Stimulated activated CD8-positive, alpha-beta memory T cell treated with anti-CD3 and anti-CD28 coated beads, Interleukin-4, amount 100 ng/mL, for 48 hours (primary cell): ENCODE results near the gene SLC12A7.

ENCODE experiments used
- DNase-seq: peaks from one replicate; pipeline ENCODE4 v3.0.0-alpha.2; 2020

SLC12A7 gene

GRCh38 chr5:1048162-1048721 lies 63.6 kb downstream of the SLC12A7 start:
- no peak for DNase-seq

DNA sequence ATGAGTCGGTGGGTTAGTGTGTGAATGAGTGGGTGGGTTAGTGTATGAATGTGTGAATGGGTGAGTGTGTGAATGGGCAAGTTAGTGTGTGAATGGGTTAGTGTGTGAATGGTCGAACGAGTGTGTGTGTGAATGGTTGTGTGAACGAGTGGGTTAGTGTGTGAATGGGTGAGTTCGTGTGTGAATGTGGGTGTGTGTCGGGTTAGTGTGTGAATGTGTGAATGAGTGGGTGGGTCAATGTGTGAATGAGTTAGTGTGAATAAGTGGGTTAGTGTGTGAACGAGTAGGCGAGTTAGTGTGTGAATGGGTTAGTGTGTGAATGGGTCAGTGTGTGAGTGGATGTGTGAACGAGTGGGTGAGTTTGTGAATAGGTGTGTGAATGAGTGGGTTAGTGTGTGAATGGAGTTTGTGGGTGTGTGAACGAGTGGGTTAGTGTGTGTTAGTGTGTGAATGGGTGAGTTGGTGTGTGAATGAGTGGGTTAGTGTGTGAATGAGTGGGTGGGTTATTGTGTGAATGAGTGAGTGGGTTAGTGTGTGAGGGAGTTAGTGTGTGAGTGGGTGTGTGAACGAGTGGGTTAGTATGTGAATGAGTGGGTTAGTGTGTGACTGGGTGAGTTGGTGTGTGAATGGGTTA lies 64.4 kb downstream of the SLC12A7 start:
- no peak for DNase-seq

DNA sequence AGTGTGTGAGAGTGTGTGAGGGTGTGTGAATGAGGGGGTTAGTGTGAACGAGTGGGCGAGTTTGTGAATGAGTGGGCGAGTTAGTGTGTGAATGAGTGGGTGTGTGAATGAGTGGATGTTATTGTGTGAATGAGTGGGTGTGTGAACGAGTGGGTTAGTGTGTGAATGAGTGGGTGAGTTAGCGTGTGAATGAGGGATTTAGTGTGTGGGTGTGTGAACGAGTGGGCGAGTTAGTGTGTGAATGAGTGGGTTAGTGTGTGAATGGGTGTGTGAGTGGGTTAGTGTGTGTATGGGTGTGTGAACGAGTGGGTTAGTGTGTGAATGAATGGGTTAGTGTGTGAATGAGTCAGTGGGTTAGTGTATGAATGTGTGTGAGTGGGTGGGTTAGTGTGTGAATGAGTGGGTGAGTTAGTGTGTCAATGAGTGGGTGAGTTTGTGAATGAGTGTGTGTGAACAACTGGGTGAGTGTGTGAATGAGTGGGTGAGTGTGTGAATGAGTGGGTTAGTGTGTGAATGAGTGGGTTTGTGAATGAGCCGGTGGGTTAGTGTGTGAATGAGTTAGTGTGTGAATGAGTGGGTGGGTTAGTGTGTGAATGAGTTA lies 65.8 kb downstream of the SLC12A7 start:
- DNase-seq, result no peak

- no peak for DNase-seq
Measured at GRCh38 chr5:1044117-1044516, 67.7 kb downstream of the SLC12A7 start.

DNA sequence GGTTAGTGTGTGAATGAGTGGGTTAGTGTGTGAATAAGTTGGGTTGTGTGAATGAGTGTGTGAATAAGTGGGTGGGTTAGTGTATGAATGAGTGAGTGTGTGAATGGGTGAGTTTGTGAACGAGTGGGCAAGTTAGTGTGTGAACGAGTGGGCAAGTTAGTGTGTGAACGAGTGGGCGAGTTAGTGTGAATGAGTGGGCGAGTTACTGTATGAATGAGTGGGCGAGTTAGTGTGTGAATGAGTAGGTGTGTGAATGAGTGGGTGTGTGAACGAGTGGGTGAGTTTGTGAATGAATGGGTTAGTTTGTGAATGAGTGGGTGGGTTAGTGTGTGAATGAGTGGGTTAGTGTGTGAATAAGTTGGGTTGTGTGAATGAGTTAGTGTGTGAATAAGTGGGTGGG lies 68.5 kb downstream of the SLC12A7 start:
- no peak for DNase-seq

DNA sequence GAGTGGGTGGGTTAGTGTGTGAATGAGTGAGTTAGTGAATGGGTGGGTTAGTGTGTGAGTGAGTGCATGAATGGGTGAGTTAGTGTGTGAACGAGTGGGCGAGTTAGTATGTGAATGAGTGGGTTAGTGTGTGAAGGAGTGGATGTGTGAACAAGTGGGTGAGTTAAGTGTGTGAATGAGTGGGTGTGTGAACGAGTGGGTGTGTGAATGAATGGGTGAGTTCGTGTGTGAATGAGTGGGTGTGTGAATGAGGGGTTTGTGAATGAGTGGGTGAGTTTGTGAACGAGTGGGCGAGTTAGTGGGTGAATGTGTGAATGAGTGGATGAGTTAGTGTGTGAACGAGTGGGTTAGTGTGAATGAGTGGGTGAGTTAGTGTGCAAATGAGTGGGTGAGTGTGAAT lies 69.2 kb downstream of the SLC12A7 start:
- no peak for DNase-seq

GRCh38 chr5:1041225-1042143 lies 70.4 kb downstream of the SLC12A7 start:
- DNase-seq, result no peak

- no peak for DNase-seq
Measured at GRCh38 chr5:1040571-1040970, 71.3 kb downstream of the SLC12A7 start.

DNA sequence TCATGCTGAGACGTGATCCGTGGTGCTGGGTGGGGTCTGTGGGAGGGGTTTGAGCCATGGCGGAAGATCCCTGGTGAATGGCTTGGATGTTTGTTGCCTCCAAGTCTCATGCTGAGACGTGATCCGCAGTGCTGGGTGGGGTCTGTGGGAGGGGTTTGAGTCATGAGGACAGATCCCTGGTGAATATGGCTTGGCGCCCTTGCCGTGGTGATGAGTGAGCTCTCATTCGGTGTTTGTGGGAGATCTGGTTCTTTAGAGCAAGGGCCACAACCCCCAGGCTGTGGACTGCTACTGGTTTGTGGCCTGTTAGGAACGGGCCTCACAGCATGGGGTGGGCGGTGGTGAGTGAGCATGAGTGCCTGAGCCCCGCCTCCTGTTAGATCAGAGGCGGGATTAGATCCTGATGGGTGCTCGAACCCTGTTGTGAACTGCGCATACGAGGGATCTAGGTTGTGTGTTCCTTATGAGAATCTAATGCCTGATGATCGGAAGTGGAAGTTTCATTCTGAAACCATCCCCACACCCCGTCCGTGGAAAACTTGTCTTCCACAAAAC lies 72.1 kb downstream of the SLC12A7 start:
- DNase-seq, result no peak

DNA sequence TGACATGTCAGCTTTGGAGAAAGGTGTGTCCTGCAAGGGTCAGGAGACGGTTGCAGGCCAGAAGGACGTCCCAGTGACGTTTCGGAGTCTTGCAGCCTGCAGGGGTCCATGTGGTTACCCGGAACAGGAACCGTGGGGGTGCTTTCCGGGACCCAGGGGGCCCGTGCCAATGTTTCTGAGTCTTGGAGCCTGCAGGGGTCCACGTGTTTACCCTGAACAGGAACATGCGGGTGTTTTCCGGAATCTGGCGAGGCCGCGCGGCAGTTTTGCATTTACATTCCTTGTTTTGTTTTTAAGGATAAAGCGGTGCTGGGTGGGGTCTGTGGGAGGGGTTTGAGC lies 72.7 kb downstream of the SLC12A7 start:
- no peak for DNase-seq

DNA sequence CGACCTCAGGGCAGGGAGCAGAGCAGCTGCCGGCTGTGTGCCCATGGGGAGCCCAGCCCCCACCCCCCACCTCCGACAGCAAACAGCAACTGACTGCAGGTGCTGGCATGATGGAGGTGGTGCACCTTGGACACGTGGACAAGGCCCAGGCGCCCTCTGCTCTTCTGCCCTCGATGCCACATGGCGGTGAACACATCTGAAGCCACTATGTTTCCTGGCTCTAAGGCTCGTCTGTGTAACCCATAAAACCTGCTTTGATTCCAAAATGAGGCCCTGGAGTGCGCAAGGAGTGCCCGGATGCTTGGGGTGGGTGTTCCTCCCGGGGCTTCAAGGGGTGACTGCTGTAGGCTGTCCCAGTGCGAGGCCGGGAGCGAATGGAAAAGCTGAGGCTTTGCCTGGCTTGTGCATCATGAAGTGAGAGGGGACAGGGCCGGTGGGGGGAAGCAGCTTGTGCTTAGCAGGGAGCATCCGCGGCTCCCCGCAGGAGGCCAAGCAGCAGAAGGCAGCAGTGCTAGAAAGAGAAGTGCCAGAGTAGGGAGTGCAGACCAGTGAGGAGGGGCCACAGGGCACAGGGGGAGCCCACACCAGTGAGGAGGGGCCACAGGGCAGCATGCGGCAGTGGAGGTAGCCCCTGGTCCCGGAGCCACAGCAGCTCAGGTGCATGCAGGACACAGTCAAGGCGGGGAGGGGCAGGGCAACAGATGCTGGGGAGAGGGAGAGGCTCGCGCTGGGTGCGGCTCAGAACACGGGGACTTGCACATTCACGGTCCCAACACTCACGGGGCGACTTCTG lies 73.2 kb downstream of the SLC12A7 start:
- no peak for DNase-seq

DNA sequence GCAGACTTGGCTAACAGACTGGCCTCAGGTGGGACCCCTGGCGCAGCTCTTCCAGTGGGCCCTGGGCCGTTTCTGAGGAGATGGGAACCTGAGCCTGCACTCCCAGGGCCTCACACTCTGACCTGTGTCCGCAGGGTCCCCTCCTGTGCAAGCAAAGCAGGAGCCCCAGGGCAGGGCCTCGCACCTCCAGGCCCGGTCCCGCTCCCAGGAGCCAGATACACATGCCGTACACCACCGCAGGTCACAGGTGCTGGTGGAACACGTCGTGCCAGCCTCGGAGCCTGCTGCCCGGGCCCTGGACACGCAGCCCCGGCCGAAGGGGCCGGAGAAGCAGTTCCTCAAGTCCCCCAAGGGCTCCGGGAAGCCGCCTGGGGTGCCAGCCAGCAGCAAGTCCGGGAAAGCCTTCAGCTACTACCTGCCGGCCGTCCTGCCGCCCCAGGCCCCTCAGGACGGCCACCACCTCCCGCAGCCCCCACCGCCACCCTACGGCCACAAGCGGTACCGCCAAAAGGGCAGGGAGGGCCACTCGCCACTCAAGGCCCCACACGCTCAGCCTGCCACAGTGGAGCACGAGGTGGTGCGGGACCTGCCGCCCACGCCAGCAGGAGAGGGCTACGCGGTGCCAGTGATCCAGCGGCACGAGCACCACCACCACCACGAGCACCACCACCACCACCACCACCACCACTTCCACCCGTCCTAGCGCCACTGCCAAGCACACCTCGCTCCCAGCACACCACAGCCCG lies 74.0 kb downstream of the SLC12A7 start:
- no peak for DNase-seq

DNA sequence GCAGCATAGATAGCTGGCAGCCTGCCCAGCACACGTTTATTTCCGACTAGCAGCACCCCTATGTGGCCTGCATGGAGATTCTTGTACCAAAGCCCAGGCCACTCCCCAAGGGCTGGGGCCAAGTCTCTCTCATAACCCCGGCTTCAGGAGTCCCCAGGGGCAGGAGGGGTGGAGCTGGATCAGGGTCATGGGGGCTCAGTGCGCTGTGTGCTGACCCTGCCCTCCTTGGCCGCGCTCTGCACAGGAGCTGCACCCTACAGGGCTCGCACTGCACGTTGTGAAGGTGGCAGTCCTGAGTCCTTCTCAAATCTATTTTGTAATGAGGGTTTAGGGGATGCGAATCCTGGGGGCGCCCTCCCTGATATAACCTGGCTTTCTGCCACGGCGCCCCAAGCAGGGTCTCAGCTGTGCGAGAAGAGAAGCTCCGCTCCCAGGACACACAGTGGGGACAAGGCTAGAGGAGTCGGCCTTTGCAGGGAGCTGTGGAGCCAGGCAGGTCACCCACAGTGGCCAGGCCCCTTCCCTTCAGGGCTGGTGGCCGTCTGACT lies 74.7 kb downstream of the SLC12A7 start:
- no peak for DNase-seq

DNA sequence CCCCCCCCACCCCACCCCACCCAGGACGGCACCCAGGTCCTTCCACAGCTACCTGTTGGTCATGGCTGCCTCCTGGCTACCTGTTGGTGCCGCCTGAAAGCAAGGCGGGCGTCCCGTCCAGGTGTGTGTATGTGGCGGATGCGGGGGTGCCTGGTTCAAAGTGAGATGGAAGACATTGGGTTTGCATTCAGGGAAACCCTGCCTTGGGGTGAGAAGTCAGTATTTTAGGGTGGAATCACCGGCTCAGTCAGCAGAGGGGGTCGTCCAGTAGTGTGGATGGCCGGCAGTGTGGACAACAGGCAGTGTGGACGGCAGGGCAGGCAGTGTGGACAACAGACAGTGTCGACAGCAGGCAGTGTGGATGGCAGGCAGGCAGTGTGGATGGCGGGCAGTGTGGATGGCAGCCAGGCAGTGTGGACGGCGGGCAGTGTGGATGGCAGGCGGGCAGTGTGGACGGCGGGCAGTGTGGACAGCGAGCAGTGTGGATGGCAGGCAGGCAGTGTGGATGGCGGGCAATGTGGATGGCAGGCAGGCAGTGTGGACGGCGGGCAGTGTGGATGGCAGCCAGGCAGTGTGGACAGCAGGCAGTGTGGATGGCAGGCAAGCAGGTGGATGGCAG lies 75.2 kb downstream of the SLC12A7 start:
- DNase-seq, result no peak

DNA sequence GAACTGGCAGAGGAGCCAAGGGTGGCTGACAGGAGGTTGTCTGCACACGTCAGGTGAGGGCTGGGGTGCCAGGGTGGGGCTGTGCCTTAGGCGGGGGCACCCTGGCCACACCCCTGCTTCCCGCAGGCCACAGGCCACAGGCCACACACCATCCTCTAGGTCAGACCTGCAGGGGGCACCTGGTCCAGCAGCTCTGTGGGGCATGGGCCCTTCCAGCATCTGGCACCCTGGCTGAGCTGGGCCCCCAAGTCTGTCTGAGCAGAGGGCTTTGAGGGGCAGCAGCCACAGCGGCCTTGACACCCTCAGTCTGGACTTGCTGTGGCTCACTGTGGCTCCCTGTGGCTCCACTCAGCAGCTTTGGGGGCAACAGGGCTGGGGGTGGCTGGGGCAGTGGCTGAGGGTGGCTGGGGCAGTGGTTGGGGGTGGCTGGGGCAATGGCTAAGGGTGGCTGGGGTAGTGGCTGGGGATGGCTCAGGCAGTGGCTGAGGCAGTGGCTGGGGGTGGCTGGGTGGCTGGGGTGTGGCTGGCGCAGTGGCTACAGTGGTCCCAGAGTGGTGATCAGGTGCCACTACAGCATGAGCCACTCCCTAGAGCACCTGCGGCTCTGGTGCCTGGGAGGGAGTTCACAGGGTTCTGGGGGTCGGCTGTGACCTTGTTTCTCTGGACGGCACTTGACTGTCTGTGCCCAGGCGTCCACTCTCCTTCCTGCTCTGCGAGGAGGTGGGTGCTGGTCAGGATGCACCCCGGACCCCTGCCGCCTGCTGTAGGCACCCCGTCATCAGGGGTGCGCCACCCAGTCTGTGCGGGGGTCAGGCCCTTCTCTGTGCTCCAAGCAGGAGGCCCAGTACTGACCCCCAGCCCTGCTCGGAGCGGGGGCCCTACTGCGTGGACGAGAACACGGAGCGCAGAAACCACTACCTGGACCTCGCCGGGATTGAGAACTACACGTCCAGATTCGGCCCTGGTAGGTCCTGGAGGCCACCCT lies 76.2 kb downstream of the SLC12A7 start:
- DNase-seq, result no peak

GRCh38 chr5:1034986-1035385 lies 76.9 kb downstream of the SLC12A7 start:
- DNase-seq, result no peak

GRCh38 chr5:1034421-1034905 lies 77.4 kb downstream of the SLC12A7 start:
- no peak for DNase-seq

GRCh38 chr5:1033606-1034420 lies 78.0 kb downstream of the SLC12A7 start:
- no peak for DNase-seq

- DNase-seq, result no peak
Measured at GRCh38 chr5:1033178-1033577, 78.7 kb downstream of the SLC12A7 start.
